Retinal pigment epithelial cell (primary cell): ENCODE results near the gene SOX11.

Experiments used
- DNase-seq: peaks from one replicate; pipeline ENCODE4 v3.0.0-alpha.2; 2010; ENCODE audit warnings: low read depth
- H3K4me3 ChIP-seq: 2 replicates; pipeline ENCODE4 v1.5.1; 2011; ENCODE audit warnings: mild to moderate bottlenecking, low read length, control low read depth, moderate library complexity
- CTCF ChIP-seq: conservative IDR thresholded peaks from 2 replicates; pipeline ENCODE4 v1.5.1; 2011; ENCODE audit warnings: low read depth, low read length, control low read depth, inconsistent platforms

Gene SOX11

GRCh38 chr2:5723791-5724735, 31.9 kb downstream of the SOX11 start:
- no peak overlapping the region for H3K4me3 ChIP-seq
- DNase-seq = no peak
- TF ChIP-seq CTCF = no peak

DNA sequence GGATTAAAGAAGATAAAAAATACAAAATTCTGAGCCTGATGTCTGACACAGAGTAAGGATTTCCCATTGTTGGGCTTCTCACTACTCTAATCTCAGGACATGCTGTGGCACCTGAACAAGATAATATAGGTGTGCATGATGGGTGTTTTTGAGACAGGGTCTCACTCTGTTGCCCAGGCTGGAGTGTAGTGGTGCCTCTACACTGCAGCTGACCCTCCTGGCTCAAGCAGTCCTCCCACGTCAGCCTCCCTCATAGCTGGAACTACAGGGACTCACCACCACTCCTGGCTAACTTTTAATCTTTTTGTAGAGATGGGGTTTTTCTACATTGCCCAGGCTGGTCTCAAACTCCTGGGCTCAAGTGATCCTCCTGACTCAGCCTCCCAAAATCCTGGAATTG, 32.9 kb downstream of the SOX11 start:
- no peak for DNase-seq
- H3K4me3 ChIP-seq = no peak overlapping the region
- TF ChIP-seq CTCF = no peak

- no peak for TF ChIP-seq CTCF
- DNase-seq = no peak
- H3K4me3 ChIP-seq = peak overlapping the region; percentile 58
Observed at GRCh38 chr2:5725794-5726463, 33.7 kb downstream of the SOX11 start.

GRCh38 chr2:5727235-5727634, 35.1 kb downstream of the SOX11 start:
- TF ChIP-seq CTCF = no peak
- no peak overlapping the region for H3K4me3 ChIP-seq
- DNase-seq = no peak

GRCh38 chr2:5729416-5729815, 37.2 kb downstream of the SOX11 start:
- no peak for DNase-seq
- H3K4me3 ChIP-seq = no peak overlapping the region
- TF ChIP-seq CTCF = no peak

GRCh38 chr2:5730386-5730785, 38.2 kb downstream of the SOX11 start:
- DNase-seq = no peak
- H3K4me3 ChIP-seq = no peak overlapping the region
- no peak for TF ChIP-seq CTCF
